NCI-H146 treated with DMSO at 0.1 percent for 48 hours (cell line): ENCODE measurements around the gene SFXN4.
"Not testable (repeated sequence)": the region's sequence is repeated elsewhere in the genome, so short reads cannot be mapped to it uniquely, and the experiment has no call there.

Experiments
- DNase-seq: peaks from one replicate; lab custom pipeline; 2025; ENCODE audit not compliant: unreplicated experiment; lab: John Stamatoyannopoulos, UW

SFXN4 gene

DNA sequence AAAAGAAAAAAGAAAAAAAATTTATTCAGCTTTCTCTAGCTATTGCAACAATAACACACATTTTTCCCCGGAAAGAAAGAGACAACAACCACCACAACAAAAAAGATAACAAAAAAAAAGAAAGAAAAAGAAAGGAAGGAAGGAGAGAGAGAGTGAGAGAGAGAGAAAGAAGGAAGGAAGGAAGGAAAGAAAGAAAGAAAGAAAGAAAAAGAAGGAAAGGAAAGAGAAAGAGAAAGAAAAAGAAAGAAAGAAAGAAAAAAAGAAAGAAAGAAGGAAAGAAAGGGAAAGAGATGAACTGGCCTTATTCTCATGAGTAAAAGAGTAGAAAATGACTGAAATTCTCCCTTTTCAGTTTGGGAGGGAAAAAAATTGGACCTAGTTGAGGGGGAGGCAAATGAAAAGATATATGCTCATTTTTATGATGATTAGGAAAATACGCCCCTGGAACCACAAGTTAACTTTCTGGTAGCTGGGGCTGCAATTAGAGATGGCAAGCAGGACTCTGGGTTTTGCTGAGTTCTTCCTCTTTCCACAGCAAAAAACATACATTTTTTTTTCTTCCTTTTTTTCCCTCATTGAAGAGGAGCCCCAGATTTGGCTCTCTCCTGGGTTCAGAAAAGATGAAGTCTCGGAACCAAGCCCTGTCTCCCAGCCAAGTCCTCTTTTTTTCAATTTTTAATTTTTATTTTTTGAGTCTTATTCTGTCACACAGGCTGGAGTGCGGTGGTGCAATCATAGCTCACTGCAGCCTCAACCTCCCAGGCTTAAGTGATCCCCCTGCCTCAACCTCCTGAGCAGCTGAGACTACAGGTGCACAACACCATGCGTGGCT, 25.7 kb upstream of the SFXN4 start:
- DNase-seq = no peak

GRCh38 chr10:119190353-119190752, 24.8 kb upstream of the SFXN4 start:
- DNase-seq = no peak

DNA sequence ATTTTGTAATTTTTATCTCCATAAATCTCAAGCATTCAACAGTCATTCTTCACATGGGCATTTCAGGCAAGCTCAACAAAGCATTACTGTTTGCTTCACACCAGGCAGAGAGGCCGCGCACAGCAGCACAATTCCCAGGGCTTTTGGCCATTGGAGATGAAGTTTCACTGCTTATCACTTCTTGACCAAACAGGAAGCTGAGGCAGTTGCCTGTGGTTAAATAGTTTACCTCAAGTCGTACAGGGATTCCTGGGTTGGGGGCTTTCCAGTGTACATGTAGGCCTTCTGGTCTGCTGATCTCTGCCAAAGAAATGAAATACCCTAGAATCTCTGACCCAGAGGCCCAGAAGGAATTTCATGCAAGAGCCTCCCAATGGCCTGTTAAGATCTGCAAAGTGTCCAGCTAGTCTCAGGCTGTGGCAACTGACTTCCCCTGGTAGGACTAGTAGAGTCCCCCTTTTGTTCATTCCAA, 24.3 kb upstream of the SFXN4 start:
- no peak for DNase-seq

DNA sequence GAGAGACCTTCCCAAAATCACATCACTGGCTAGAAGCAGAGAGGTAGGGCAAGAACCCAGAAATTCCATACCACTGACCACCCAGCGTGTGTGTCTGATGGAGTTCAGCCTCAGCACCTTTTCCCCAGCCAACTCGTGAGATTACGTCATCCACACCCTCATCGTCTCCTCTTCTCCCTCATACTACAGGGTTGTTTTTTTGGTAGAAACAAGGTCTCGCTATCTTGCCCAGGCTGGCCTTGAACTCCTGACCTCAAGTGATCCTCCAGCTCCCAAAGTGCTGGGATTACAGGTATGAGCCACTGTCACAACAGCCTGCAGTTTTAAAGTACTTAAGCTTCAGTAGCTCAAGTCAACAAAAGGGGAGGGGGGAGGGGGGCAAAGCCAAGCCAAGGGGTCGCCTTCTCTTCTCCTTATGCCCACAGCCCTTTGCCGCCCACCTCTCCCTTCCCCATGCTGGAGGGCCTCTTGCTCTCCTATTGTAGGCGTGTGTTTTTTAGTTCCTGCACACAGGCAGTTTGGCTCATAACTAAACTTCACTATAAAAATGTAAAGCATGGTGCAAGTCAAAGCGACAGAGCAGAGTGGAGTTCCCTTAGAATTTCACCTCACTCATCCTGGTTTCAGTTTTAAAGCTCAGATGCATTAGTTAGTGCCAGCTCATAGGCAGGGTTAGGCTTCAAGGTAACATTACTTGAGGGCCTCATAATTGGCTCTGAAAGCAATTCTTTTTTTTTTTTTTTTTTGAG, 18.3 kb upstream of the SFXN4 start:
- DNase-seq = no peak

DNA sequence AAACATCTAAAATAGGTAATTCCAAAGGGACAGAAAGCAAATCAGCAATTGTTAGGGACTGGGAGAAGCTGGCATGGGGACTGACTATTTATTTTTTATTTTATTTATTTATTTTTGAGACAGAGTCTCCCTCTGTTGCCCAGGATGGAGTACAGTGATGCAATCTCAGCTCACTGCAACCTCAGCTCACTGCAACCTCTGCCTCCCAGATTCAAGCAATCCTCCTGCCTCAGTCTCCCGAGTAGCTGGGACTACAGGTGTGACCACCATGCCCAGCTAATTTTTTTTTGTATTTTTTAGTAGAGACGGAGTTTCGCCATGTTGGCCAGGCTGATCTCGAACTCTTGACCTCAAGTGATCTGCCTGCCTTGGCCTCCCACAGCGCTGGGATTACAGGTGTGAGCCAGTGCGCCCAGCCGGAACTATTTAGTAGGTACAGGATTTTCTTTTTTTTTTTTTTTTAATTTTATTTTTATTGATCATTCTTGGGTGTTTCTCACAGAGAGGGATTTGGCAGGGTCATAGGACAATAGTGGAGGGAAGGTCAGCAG, 15.4 kb upstream of the SFXN4 start:
- not testable (repeated sequence) for DNase-seq

- peak; percentile 89 for DNase-seq
Observed at GRCh38 chr10:119178372-119179119, 13.0 kb upstream of the SFXN4 start, which contains the start of gene PRDX3. Gene PRDX3, minus strand, starts transcription at chr10:119178812. Its CDS starts 22 bp downstream, at chr10:119178790.

DNA sequence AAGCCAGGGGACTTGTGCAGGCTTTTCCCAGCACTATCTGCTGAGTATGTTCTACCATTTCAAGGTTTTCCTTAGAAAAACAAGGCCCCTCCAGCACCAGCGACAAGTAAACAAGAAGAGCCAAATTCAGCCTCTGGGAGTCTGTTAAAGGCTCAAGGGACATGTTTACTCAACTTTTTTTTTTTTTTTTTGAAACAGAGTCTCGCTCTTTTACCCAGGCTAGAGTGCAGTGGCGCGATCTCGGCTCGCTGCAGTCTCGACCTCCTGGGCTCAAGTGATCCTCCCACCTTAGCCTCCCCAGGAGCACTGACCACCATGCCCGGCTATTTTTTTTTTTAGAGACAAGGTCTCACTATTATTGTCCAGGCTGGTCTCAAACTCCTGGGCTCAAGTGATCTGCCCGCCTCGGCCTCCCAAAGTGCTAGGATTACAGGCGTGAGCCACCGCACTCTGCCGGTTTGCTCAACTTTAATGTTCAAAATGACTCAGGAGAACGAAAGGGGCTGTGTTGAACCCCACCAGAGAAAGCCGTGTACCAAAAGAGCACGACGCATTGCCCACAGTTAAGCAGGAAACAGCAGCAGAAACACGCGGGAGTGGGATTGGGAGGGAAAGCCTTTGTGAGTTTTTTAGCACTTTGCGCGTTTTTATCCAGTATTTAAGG, 12.3 kb upstream of the SFXN4 start:
- no peak for DNase-seq

GRCh38 chr10:119176166-119176565, 10.7 kb upstream of the SFXN4 start:
- DNase-seq = no peak

- no peak for DNase-seq
Observed at GRCh38 chr10:119174109-119174508, 8.6 kb upstream of the SFXN4 start.

- DNase-seq = no peak
Observed at GRCh38 chr10:119167041-119167440, 1.5 kb upstream of the SFXN4 start.

- no peak for DNase-seq
Observed at GRCh38 chr10:119166564-119166963, 1.1 kb upstream of the SFXN4 start.

DNA sequence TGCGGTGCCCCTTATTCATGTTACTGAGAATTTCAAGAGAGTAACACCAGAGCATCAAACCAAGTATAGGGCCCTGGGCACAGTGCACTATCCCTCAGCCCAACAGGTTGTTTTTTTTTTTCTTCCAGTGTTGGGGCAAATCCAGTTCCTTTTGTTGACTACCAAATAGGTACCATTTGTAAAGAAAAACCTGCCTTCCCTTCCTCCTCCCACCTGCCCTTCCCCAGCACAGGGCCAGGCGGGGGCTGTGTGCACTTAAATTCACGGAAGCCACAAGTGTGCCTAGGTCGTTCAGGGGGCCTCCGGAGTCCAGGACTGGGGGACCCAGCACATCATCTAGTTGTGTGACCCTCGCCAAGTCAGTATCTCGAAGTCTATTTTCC, 595 bp upstream of the SFXN4 start:
- no peak for DNase-seq

DNA sequence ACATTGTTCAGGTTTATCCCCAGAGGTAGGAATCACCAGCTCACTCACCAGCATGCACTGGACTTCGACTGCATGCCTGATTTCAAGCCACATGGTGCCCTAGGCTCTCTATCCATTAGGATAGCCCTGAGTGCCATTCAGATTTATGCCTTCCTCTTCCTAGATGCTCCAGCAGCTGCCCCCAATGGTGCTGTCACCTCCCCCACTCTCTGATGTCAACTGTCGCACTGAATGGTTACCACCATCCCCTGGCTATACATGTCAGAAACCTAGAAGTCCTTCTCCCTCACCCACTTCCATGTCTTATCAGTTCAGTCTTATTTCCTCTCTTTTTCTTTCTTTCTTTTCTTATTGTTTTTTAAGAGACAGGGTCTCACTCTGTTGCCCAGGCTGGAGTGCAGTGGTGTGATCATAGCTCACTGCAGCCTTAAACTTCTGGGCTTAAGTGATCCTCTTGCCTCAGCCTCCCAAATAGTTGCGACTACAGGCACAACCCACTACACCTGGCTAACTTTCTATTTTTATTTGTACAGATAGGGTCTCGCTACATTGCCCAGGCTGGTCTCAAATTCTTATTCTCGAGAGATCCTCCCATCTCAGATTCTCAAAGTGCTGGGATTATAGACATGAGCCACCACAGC, 2.9 kb downstream of the SFXN4 start:
- DNase-seq = no peak

- DNase-seq = no peak
Observed at GRCh38 chr10:119161680-119162451, 3.6 kb downstream of the SFXN4 start.

DNA sequence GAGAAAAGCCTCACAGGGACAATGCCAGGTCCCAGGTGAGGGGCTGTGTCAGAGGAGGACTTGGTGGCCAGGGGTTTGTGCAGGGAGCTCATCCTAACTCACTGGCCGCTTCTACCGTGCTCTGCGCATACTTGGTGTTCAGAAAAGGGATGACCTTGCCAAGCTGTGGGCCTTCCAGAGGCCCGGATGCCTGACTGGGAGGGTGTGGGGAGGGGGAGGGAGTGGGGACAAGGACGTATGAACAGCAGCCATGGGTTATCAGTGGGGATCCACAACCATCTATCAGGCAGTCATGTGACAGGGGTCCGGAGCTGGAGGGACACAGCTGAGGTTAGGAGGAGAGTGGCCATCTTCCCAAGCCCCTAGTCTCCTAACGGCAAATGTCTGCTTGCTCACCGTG, 6.2 kb downstream of the SFXN4 start:
- no peak for DNase-seq

DNA sequence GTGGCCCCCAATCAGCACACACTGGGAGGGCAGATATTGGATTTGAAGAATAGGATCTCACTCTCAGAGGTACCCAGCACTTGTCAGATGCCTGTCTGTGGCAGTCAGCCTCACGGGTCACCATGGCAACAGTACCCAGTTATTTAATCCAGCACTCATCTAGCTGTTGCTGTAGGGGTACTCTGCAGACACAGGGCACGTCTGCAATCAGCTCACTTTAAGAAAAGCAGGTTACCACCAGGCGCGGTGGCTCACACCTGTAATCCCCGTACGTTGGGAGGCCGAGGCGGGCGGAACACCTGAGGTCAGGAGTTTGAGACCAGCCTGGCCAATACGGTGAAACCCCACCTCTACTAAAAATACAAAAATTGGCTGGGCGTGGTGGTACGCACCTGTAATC, 11.9 kb downstream of the SFXN4 start:
- no peak for DNase-seq

GRCh38 chr10:119153041-119153440, 12.5 kb downstream of the SFXN4 start:
- DNase-seq = no peak

DNA sequence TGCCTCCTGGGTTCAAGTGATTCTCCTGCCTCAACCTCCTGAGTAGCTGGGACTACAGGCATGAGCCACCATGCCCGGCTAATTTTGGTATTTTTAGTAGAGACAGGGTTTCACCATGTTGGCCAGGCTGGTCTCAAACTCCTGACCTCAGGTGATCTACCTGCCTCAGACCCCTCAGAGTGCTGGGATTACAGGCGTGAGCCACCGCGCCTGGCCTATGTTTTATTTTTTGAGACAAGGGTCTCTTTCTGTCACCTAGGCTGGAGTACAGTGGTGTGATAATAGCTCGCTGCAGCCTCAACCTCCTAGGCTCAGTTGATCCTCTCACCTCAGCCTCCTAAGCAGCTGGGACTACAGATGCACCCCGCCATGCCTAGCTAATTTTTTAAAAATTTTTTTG, 13.9 kb downstream of the SFXN4 start:
- DNase-seq = not testable (repeated sequence)

GRCh38 chr10:119149729-119150128, 15.8 kb downstream of the SFXN4 start:
- DNase-seq = no peak
